Measurements from ENCODE around the gene CNTNAP2.

CNTNAP2 gene

GRCh38 chr7:147547252-147547897, 1430.8 kb downstream of the CNTNAP2 start:
- no peaks in the 10 kb centered on the region for H3K4me1 ChIP-seq (ENCODE audit: control insufficient read depth in 2 of 2, insufficient read depth in 2 of 2, low read length in 2 of 2)
- H3K27ac ChIP-seq (ENCODE audit: low read depth in 2 of 2, low read length in 2 of 2) = no peak overlapping the region
- no peak overlapping the region for H3K4me3 ChIP-seq (ENCODE audit: low read length in 2 of 2)
- no peaks in the 10 kb centered on the region for H3K27me3 ChIP-seq (ENCODE audit: control insufficient read depth in 2 of 2, insufficient read depth in 2 of 2, low read length in 2 of 2)
- H3K36me3 ChIP-seq (ENCODE audit: control insufficient read depth in 2 of 2, insufficient read depth in 2 of 2, low read length in 2 of 2) = no peaks in the 10 kb centered on the region
- no peak overlapping the region for H3K9ac ChIP-seq (ENCODE audit: low read depth in 1 of 2, low read length in 2 of 2)
- H3K9me3 ChIP-seq (ENCODE audit: control insufficient read depth in 2 of 2, low read length in 2 of 2) = no peaks in the 10 kb centered on the region

- Histone ChIP-seq H3K36me3 (ENCODE audit: control insufficient read depth in 2 of 2, insufficient read depth in 2 of 2, low read length in 2 of 2) (no peaks in the 10 kb centered on the region), H3K9me3 (ENCODE audit: control insufficient read depth in 2 of 2, low read length in 2 of 2) (no peaks in the 10 kb centered on the region), H3K4me1 (ENCODE audit: control insufficient read depth in 2 of 2, insufficient read depth in 2 of 2, low read length in 2 of 2) (no peaks in the 10 kb centered on the region), H3K4me3 (ENCODE audit: low read length in 2 of 2) (no peak overlapping the region), H3K27ac (ENCODE audit: low read depth in 2 of 2, low read length in 2 of 2) (no peak overlapping the region), H3K27me3 (ENCODE audit: control insufficient read depth in 2 of 2, insufficient read depth in 2 of 2, low read length in 2 of 2) (no peaks in the 10 kb centered on the region), H3K9ac (ENCODE audit: low read depth in 1 of 2, low read length in 2 of 2) (no peak overlapping the region)
Measured at GRCh38 chr7:147556317-147556716, 1439.7 kb downstream of the CNTNAP2 start.

GRCh38 chr7:147563669-147564068, 1447.1 kb downstream of the CNTNAP2 start:
- H3K27ac ChIP-seq (ENCODE audit: low read depth in 2 of 2, low read length in 2 of 2) = no peak overlapping the region
- no peak overlapping the region for H3K9ac ChIP-seq (ENCODE audit: low read depth in 1 of 2, low read length in 2 of 2)
- H3K36me3 ChIP-seq (ENCODE audit: control insufficient read depth in 2 of 2, insufficient read depth in 2 of 2, low read length in 2 of 2) = no peaks in the 10 kb centered on the region
- no peaks in the 10 kb centered on the region for H3K9me3 ChIP-seq (ENCODE audit: control insufficient read depth in 2 of 2, low read length in 2 of 2)
- no peaks in the 10 kb centered on the region for H3K4me1 ChIP-seq (ENCODE audit: control insufficient read depth in 2 of 2, insufficient read depth in 2 of 2, low read length in 2 of 2)
- no peaks in the 10 kb centered on the region for H3K27me3 ChIP-seq (ENCODE audit: control insufficient read depth in 2 of 2, insufficient read depth in 2 of 2, low read length in 2 of 2)
- H3K4me3 ChIP-seq (ENCODE audit: low read length in 2 of 2) = no peak overlapping the region

- Histone ChIP-seq H3K27ac (ENCODE audit: low read depth in 2 of 2, low read length in 2 of 2) (no peak overlapping the region), H3K4me1 (ENCODE audit: control insufficient read depth in 2 of 2, insufficient read depth in 2 of 2, low read length in 2 of 2) (no peaks in the 10 kb centered on the region), H3K27me3 (ENCODE audit: control insufficient read depth in 2 of 2, insufficient read depth in 2 of 2, low read length in 2 of 2) (no peaks in the 10 kb centered on the region)
Measured at GRCh38 chr7:147564786-147565476, 1448.3 kb downstream of the CNTNAP2 start.

GRCh38 chr7:147567043-147567442, 1450.4 kb downstream of the CNTNAP2 start:
- H3K4me1 ChIP-seq (ENCODE audit: control insufficient read depth in 2 of 2, insufficient read depth in 2 of 2, low read length in 2 of 2) = no peaks in the 10 kb centered on the region
- no peak overlapping the region for H3K27ac ChIP-seq (ENCODE audit: low read depth in 2 of 2, low read length in 2 of 2)
- no peaks in the 10 kb centered on the region for H3K27me3 ChIP-seq (ENCODE audit: control insufficient read depth in 2 of 2, insufficient read depth in 2 of 2, low read length in 2 of 2)
- no peak overlapping the region for H3K4me3 ChIP-seq (ENCODE audit: low read length in 2 of 2)
- no peak overlapping the region for H3K9ac ChIP-seq (ENCODE audit: low read depth in 1 of 2, low read length in 2 of 2)
- H3K36me3 ChIP-seq (ENCODE audit: control insufficient read depth in 2 of 2, insufficient read depth in 2 of 2, low read length in 2 of 2) = no peaks in the 10 kb centered on the region
- no peaks in the 10 kb centered on the region for H3K9me3 ChIP-seq (ENCODE audit: control insufficient read depth in 2 of 2, low read length in 2 of 2)

More at GRCh38 chr7:147564786-147565476, 1448.3 kb downstream of the CNTNAP2 start:
- Histone ChIP-seq H3K4me3 (ENCODE audit: low read length in 2 of 2) (no peak overlapping the region), H3K9ac (ENCODE audit: low read depth in 1 of 2, low read length in 2 of 2) (no peak overlapping the region), H3K36me3 (ENCODE audit: control insufficient read depth in 2 of 2, insufficient read depth in 2 of 2, low read length in 2 of 2) (no peaks in the 10 kb centered on the region), H3K9me3 (ENCODE audit: control insufficient read depth in 2 of 2, low read length in 2 of 2) (no peaks in the 10 kb centered on the region)

- H3K4me3 ChIP-seq (ENCODE audit: low read length in 2 of 2) = no peak overlapping the region
- no peaks in the 10 kb centered on the region for H3K9me3 ChIP-seq (ENCODE audit: control insufficient read depth in 2 of 2, low read length in 2 of 2)
- H3K36me3 ChIP-seq (ENCODE audit: control insufficient read depth in 2 of 2, insufficient read depth in 2 of 2, low read length in 2 of 2) = no peaks in the 10 kb centered on the region
- H3K27me3 ChIP-seq (ENCODE audit: control insufficient read depth in 2 of 2, insufficient read depth in 2 of 2, low read length in 2 of 2) = no peaks in the 10 kb centered on the region
- H3K4me1 ChIP-seq (ENCODE audit: control insufficient read depth in 2 of 2, insufficient read depth in 2 of 2, low read length in 2 of 2) = no peaks in the 10 kb centered on the region
- H3K9ac ChIP-seq (ENCODE audit: low read depth in 1 of 2, low read length in 2 of 2) = no peak overlapping the region
- no peak overlapping the region for H3K27ac ChIP-seq (ENCODE audit: low read depth in 2 of 2, low read length in 2 of 2)
Measured at GRCh38 chr7:147569116-147569913, 1452.7 kb downstream of the CNTNAP2 start.

GRCh38 chr7:147570390-147570789, 1453.8 kb downstream of the CNTNAP2 start:
- H3K4me3 ChIP-seq (ENCODE audit: low read length in 2 of 2) = no peak overlapping the region
- H3K27ac ChIP-seq (ENCODE audit: low read depth in 2 of 2, low read length in 2 of 2) = no peak overlapping the region
- H3K9ac ChIP-seq (ENCODE audit: low read depth in 1 of 2, low read length in 2 of 2) = no peak overlapping the region
- no peaks in the 10 kb centered on the region for H3K9me3 ChIP-seq (ENCODE audit: control insufficient read depth in 2 of 2, low read length in 2 of 2)
- H3K27me3 ChIP-seq (ENCODE audit: control insufficient read depth in 2 of 2, insufficient read depth in 2 of 2, low read length in 2 of 2) = no peaks in the 10 kb centered on the region
- no peaks in the 10 kb centered on the region for H3K36me3 ChIP-seq (ENCODE audit: control insufficient read depth in 2 of 2, insufficient read depth in 2 of 2, low read length in 2 of 2)
- H3K4me1 ChIP-seq (ENCODE audit: control insufficient read depth in 2 of 2, insufficient read depth in 2 of 2, low read length in 2 of 2) = no peaks in the 10 kb centered on the region

- Histone ChIP-seq H3K27me3 (ENCODE audit: control insufficient read depth in 2 of 2, insufficient read depth in 2 of 2, low read length in 2 of 2) (no peaks in the 10 kb centered on the region), H3K36me3 (ENCODE audit: control insufficient read depth in 2 of 2, insufficient read depth in 2 of 2, low read length in 2 of 2) (no peaks in the 10 kb centered on the region), H3K9ac (ENCODE audit: low read depth in 1 of 2, low read length in 2 of 2) (no peak overlapping the region), H3K27ac (ENCODE audit: low read depth in 2 of 2, low read length in 2 of 2) (no peak overlapping the region), H3K4me1 (ENCODE audit: control insufficient read depth in 2 of 2, insufficient read depth in 2 of 2, low read length in 2 of 2) (no peaks in the 10 kb centered on the region), H3K9me3 (ENCODE audit: control insufficient read depth in 2 of 2, low read length in 2 of 2) (no peaks in the 10 kb centered on the region), H3K4me3 (ENCODE audit: low read length in 2 of 2) (no peak overlapping the region)
Measured at GRCh38 chr7:147571436-147572185, 1455.0 kb downstream of the CNTNAP2 start.

GRCh38 chr7:147578196-147578595, 1461.6 kb downstream of the CNTNAP2 start:
- no peak overlapping the region for H3K4me3 ChIP-seq (ENCODE audit: low read length in 2 of 2)
- H3K9ac ChIP-seq (ENCODE audit: low read depth in 1 of 2, low read length in 2 of 2) = no peak overlapping the region
- no peaks in the 10 kb centered on the region for H3K4me1 ChIP-seq (ENCODE audit: control insufficient read depth in 2 of 2, insufficient read depth in 2 of 2, low read length in 2 of 2)
- H3K36me3 ChIP-seq (ENCODE audit: control insufficient read depth in 2 of 2, insufficient read depth in 2 of 2, low read length in 2 of 2) = no peaks in the 10 kb centered on the region
- no peaks in the 10 kb centered on the region for H3K9me3 ChIP-seq (ENCODE audit: control insufficient read depth in 2 of 2, low read length in 2 of 2)
- H3K27ac ChIP-seq (ENCODE audit: low read depth in 2 of 2, low read length in 2 of 2) = no peak overlapping the region
- no peaks in the 10 kb centered on the region for H3K27me3 ChIP-seq (ENCODE audit: control insufficient read depth in 2 of 2, insufficient read depth in 2 of 2, low read length in 2 of 2)
